ENCODE results near the gene NEDD9.

The NEDD9 gene

DNA sequence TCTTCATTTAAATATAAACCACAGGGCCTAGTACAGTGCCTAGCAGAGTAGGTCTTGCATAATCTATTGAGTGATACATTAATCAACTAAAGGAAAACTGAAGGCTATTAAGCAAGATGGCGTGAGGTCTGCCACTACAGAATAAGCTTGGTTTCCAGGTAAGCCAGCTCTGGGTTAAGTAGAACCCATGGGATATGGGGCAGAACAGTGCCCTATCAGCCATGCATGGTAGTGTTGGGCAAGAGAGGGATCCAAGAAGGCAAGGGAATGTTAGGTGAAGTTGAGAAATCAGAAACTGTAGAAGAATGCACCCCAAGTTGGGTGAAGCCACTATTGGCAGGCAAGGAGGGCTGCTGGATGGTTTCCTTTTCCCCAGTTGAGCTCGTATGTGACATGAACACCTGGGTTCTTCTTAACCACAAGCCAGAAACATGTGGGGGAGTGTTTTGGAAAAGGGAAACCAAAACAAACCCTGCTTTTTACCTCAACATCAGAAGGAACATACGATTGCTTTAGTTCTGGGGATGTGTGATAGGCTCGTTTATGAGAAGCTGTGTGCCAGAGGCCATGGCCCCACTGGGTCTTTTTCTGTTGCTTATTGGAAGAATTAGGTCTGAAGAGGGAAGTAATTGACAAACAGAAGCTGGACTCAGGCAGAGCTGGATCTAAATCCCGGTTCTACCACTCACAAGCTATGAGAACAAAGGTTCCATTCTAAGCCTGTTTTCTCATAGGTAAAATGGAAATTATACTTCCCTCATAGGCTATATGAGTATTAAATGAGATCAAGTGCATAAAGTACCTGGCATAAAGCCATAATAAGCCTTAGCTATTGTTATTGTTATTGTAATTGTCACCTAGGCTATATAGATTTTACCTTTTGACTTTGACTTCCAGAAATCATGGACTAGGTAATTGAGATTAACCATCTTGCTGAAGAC, 33.5 kb downstream of the NEDD9 start:
- FAIRE-seq, result no peak

DNA sequence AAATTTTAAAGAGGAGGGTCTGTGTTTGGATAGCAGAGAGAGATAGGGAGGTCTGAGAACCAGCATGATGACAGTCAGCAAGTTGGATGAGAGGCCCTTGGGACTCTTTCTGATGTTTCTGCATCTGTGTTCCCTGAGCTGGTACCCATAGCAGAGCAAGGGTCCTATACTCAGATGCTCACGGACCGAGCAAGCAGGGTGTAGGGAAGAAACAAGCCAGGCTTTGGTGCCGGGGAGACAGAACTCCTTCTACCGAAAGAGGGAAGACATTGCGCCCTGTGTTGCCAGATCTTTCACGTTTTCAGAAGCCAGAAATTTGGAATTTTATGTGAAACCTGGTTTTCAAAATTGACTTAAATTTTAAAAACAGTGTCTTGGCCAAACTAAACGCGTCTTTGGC, 34.6 kb downstream of the NEDD9 start:
- no peak for FAIRE-seq

DNA sequence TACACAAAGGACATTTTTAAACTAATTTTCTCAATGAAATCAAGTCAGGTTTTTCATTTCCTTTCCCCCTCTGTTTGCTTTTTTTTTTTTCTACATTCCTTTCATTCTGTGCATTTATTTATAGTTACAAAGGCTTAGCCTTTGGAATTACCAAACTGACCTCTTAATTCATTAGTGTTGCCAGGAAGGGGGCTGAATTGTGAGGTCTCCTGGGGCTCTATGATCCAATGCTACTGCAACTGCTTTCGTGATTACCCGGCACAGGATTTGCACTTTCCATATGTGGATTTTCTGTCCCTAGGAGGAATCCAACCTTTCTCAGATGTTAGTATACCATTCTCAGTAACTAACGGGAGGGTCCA, 35.3 kb downstream of the NEDD9 start:
- no peak for FAIRE-seq

DNA sequence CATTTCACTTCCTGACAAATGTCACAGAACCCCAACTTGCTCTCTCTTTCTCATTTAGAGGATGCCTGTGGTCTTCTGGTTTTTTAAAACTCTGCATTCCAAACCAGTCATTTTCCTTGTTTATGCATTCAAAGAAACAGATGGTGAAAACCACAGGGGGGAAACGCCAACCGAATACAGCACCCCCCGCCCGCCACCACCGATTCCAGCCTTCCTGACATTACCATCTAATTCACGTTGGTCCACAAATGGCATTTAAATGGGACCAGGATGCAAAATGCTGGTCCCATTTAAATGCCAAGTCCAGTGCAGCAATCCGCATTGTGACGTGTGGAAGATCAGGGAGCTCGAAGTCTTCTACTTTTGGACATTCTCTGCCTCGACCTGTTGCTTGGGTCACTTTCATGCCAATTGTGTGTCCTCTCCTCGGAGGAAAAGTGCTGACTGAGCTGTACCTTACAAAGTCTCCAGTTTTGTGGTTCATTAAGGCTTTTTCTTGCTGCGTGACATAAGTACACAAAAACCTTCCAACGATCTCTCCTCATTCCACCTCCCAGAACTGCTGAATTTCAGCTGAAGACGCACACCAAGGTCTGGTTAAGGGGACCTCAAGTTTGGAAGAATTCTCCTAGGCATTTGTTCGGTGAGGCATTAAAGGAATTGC, 35.8 kb downstream of the NEDD9 start:
- FAIRE-seq, result no peak

DNA sequence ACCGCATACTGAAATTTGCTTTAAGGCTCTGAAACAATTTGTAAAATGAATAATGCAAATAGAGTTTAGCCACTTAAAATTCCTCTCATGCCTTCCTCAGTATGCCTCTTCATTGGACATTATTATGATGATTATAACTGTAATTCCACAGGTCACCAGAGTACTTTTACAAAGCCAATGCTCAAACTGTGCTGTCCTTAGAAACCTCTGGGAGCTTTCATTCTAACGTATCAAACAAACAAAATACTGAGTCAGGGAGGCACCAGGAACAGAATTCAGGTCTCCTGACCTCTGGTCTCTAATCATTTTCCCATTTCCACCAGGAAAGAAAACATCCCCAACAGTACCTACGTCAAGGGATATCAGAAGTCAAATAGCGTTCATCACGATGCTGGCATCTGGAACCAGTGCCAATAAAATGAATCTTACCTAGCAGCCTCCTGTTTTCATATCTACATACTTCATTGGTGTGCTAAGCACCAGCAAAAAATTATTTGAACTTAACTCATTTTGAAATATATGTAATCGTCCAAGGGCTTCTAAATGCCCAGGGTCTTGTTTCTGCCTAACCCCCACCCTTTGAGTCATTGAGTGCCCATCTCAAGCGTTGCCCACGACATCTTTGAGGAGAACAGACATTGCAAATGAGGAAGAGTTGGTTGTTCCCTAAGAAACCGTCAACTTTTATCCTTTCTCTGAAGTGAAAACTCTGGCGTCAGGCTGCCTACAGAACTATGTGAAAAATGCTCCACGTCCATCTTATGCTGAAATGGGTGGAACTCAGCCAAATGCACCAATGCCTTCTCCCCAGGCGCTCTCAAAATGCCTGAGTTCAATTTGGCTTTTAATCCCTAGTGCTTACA, 37.9 kb downstream of the NEDD9 start:
- FAIRE-seq, result no peak

DNA sequence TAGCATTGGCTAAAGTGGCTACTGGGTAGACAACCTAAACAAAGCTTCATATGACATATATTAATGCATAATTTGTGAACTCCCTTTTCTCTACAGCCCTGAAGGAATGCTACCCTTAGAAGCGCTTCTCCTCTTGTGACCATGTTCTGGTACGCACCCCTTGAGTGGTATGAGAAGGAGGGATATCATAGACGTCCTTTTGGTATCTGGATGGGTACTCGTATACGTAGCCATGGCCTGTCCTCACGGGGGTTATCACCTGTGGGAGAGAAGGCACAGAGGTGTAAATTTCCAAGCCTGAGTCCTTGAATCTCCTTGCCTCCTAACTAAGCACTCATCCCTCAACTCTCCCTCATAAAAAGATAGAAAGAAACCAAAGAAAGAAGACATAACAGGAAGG, 39.0 kb downstream of the NEDD9 start:
- FAIRE-seq, result no peak

DNA sequence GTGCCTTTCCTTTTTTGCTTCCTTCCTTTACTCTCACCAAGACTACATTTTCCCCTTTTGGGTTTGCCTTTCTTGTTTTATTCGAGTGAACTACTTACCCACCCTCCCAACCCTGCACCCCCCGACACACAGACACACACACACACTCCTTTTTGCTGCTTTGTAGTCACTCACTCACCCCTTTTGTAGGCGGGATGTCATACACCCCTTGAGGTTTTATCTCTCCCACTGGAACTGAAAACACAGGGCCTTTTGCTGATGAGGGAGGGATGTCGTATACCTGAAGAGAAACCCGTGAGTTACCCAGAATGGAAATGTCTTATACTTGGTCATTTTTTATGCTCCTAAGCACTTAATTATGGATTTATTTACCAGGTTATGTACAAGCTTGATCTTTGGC, 40.3 kb downstream of the NEDD9 start:
- FAIRE-seq, result no peak

DNA sequence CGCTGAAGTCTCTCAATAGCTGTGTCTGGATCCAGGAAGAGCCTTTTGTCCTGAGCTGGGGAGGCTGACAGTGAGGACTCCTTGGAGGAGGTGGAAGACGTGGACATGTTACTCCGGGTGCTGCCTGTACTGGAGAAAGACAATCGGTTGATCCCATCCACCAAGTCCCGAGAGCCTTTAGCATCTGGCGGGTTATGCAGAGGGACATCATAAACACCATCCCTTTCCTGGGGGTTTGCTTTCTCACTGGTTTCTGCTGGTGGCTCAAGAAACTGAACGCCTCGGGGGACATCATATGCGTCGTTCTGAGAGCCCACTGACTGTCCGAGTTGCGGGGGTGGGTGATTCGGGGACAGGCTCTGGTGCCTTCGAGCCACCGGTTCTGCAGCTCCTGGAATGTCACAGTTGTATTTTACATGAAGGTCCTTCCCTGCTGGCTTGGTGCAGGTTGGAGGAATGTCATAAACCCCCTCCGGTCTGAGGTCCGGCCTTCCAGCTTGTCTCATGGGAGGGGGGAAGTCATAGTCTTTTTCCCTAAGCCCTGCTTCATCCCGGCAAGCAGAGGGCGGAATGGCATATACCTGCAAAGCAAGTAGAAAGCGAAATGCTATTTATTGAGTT, 41.7 kb downstream of the NEDD9 start:
- FAIRE-seq, result no peak

DNA sequence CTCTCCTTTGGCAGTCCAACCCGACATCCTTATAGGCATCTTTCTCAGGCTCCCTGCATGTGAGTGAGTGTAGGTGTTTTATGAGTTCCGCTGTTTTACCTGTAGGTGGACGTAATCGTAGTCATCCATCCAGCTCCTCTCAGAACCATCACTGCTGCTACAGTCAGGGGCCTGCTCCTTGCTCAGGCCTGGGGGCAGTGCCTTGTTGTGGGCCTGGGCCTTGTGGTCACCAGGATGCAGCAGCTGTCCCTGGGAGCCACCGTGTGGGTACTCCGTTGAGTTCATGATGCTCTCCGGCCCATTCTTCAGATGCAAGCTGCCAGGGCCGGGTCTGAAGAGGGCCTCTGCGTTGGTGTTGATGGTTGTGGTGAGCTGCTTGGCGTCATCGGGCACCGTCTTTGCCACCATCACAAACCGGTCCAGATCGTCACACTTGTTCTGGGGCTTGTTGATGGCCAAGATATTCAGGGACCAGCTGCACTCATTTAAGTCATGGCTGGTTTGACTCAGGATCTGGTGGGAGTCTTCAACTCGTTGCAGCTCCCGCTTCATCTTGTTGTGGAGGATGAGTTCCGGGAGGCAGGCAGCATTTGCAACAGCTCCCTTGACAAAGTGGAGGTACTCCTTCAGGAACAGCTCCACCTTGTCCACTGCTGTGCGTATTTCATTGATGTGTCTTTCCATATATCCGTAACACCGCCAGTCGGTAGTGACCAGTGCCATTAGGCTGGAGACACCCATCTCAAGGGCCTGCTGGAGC, 42.4 kb downstream of the NEDD9 start:
- FAIRE-seq, result no peak

DNA sequence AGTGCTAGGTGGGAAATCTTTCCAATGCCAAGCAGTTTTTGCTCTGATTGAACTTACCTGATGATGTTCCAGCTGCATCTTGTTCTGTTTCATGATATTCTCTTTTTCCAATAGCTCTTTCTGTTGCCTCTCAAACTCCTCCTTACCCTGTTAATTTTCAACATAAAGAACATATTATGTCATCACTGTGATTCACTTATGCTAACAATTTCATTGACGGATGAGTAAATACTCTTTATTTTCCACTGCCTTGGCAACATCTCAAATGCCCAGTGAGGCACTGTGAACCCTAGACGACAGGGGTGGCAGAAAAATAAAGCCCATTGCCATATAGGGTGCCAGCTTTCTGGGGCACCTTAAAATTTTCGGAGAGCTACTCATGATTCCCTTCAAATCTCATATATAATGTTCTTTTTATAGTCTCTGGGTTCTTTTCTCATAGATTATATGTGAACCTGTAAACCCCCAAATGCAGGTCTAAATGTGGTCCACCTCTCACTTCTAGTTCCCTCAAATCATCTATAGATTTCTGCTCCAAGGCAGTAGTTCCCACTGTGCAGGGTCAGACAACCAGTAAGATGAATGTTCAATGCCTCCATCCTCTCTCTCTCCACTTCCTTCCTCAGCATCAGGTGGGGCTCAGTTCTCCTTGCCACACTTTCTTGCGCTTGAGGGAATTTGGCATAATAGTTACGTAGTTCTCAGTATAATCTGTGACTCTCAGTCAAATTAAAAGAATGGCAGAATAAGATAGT, 44.1 kb downstream of the NEDD9 start:
- no peak for FAIRE-seq

DNA sequence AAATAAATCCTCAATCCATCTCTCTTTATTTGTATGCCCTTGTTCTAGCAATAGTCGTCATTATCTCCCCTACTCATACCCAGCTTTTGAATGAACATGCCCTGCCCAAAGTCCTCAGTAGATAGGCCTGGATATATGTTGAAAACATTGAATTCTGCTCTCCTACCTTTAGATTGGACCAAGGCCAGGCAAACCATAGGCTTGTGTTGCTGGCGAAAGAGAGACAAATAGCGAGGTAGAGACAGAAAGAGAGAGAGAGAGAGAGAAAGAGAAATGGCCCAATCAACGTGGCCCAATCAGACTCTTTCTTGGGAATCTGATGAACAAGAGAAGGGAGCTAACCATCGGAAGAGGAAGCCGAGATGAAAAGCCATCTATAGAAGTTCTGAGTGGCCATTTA, 45.2 kb downstream of the NEDD9 start:
- no peak for FAIRE-seq

DNA sequence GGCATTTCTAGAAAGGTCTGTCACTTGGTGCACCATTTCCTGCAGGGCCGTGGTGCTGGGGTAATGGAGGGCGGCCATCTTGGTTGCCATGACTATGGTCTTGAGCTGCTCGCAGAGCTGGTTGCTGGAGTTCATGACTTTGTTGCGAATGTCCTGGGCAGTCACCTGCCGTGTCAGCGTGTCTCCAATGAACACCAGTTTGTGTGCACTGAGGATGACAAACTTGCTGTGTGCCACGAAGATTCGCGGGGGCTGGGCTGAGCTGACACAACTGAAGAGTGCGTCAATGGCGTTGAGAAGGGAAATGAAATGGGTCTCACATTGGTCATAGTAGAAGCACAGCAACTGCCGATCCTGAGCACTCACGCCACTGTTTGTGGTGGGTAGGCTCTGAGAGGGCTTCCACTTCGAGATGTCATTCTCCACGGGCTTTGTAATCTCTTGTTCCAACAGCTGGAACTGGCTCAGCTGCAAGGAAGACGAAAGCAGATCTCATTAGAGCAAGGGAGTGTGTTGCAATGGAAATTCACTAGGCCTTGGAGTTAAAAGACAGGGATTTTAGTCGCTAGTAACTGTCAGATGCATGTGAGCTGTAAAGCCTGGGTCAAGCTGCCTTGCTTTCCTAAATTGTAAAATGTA, 47.1 kb downstream of the NEDD9 start:
- no peak for FAIRE-seq

DNA sequence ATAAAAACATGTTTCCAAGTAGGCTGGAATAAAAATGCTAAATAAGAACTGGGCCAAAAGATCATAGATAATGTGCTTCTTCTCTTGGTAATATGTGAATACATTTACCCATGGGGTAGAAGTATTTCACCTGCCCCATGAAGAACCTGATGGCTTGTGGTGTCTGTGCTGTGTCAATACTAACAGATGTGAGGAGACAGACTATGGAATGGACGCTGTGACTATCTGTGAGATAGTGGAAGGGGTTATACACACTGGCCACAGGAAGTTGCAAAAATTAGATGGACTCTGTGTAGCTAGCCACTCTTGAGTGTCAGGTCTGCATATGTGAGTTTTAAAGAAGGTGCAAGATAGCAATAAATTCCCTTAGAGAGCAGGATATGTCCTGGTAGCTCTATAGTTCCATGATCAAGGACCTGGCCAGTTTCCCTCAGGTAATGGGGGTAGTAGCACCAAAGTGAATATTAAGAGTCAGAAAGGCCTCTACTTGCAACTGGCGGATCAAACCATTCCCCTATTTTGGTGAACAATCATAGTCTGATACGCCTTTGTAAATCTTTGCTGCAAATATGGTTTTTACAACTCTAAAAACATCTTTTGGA, 48.6 kb downstream of the NEDD9 start:
- FAIRE-seq, result no peak

DNA sequence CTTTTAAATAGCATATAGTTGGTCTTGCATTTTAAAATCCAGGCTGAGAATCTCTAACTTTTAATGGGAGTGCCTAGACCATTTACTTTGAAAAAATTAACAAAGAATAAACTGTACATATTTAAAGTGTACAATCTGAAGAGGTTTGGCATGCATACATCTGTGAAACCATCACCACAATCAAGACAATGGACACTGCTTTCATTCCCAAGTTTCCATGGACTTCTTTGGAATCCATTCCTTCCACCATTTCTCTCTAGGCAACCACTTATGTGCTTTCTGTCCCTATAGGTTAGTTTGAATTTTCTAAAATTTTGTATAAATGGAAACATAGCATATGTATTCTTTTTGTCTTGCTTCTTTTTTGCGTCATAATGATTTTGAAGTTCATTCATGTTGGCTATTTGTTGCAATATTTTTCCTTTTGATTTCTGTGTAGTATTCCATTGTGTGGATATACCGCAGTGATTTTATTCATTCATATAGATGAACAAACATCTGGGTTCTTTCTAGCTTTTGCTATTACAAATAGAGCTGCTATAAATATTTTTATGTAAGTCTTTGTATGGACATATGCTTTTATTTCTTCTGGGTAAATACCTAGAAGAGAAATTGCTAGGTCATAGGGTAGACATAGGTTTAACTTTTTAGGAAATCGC, 50.9 kb downstream of the NEDD9 start:
- FAIRE-seq, result no peak

DNA sequence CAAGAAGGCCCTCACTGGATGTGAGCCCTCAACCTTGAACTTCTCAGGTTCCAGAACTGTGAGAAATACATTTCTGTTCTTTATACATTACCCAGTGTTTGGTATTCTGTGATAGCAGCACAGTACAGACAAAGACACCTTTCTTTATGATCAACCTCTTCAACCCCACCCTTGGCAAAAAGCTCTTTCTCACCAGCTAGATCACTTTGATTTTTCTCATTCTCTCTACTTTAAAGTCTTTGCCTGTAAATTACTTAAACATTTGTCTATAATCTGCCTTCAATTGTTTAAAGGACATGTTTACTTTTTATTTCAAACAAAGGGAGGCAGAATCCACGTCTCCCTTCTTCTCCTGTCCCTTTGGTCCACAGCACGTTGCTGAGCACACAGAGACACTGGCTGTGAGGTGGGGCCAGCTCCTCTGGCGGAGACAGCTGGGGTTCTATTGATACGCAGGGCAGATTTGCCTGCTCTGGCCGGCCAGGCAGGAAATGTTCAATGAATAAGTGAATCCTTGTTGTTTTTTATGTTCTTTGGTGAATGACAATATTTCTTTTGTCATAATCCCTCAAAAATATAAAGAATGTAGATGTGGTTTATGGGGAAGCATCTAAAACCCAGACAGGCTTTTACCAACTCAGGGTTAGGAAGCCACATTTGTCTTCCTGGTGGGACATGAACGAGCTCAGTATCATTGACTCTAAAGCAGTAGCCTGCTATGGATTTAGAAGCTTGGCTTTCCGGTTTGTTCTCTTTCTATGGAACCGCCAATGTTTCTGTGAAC, 52.9 kb downstream of the NEDD9 start:
- no peak for FAIRE-seq

DNA sequence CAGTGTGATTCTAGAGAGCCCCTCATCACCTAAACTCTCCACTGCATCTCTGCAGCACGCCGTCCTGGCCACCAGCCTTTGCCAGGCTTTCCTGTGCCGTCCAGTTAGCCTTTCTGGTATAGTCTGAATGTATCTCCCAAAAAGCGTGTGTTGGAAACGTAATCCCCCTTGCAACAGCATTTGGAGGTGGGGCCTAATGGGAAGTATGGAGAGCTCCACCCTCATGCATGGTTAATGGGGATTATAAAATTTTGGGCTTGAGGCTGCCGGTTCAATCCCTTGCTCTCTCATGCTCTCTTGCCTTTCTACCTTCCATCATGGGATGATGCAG, 53.4 kb downstream of the NEDD9 start:
- no peak for FAIRE-seq

DNA sequence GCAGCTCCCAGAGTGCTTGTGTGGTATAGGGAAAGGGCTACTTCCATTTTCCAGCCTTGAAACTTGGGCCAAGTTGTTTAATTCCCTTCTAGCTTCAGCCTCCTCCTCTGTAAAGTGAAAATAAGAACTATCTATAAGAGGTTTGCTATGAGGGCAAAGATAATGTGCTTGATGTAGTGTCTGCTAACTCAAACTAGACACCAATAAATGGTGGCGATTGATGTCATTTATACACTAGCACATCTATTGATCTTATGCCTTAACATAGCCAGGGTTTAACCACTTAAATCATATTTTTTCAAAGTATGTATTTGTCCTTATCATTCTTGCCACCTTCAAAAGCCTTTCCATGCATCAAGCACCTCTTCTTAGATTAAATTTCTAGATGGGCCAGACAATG, 55.2 kb downstream of the NEDD9 start:
- no peak for FAIRE-seq

DNA sequence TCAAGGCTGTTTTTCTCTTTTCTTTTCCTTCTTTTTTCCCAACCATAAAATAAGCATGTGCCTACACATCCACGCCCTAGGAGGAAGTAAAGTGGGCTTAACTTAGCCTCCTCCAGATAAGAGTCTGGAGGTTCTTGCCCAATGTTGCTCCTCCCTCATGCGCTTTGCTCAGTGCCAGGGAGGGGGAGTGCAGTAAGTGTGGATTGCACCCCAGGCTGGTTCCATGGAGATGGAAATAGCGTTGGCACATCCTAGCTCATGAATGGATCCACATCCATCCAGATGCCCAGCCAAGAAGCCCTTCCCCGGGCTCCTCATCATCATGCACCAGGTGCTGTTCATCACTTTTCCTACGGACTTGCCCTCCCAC, 58.2 kb downstream of the NEDD9 start:
- FAIRE-seq, result no peak
